Measurements from ENCODE around the gene C1orf232.

The C1orf232 gene

GRCh38 chr1:26168410-26169197 is at the start of gene C1orf232:
Gene C1orf232, minus strand, starts transcription at chr1:26168963. Its CDS starts 464 bp downstream, at chr1:26168499.
- Histone ChIP-seq H3K36me3 (peaks cover 0 to 4% (median 0%) of the 10 kb centered on the region in 3 donors), H3K4me3 (peak within 1 kb of the TSS; percentile 80), H3K27ac (peak within 1 kb of the TSS; percentile 64 to 79), H3K4me1 (peaks cover 0 to 32% (median 22%) of the 10 kb centered on the region in 4 donors), H3K27me3 (no peaks in the 10 kb centered on the region), H3K9me3 (no peaks in the 10 kb centered on the region)
- TF ChIP-seq CTCF (IDR thresholded peaks at IDR 0.05) = no peak
- no peak for DNase-seq
- intact Hi-C loops (cut with DNase I; ENCODE audit: low total_unique reads) = loop anchor here (1.0 kb wide), 1 partner anchor 22 kb away; no protein-coding TSS in a partner anchor

DNA sequence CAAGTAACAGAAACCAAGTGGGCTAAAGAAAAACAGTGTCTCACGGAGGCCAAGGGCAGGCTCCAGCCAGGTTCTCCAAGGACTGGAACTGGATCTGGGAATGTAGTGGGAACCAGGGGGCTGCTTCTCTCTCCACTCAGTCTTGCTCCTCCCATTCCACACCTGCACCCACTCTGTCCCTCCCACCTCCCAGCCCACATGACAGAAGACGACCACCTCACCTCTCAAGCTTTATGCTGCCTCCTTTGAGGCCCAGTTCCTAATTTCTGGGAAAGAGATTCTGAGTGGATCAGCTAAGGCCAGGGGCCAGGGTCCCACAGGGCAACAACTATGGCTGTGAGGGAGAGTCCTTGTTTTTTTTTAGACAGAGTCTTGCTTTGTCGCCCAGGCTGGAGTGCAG is 46.5 kb upstream of the C1orf232 start:
- peaks cover 0 to 4% (median 0%) of the 10 kb centered on the region in 4 donors for H3K4me1 ChIP-seq
- H3K27ac ChIP-seq = no peak overlapping the region

DNA sequence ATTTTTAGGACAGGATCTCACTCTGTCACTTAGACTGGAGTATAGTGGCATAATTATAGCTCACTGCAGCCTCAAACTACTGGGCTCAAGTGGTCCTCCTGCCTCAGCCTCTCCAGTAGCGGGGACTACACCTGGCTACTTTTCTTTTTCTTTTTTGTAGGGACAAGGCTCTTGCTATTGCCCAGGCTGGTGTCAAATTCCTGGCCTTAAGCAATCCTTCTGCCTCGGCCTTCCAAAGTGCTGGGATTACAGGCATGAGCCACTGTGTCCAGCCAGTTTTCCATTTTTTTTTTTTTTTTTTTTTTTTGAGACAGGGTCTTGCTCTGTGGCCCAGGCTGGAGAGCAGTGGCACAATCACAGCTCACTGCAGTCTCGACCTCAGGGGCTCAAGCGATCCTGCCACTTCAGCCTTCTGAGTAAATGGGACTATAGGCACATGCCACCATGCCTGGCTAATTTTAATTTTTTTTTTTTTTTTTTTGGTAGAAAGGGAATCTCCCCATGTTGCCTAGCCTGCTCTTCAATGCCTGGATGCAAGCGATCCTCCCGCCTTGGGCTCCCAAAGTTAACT is 44.7 kb upstream of the C1orf232 start:
- Histone ChIP-seq H3K27ac (no peak overlapping the region), H3K4me3 (no peak overlapping the region), H3K4me1 (no peaks in the 10 kb centered on the region), H3K9me3 (no peaks in the 10 kb centered on the region), H3K27me3 (peaks cover 0 to 4% of the 10 kb centered on the region in 2 donors), H3K36me3 (no peaks in the 10 kb centered on the region)
- TF ChIP-seq CTCF (IDR thresholded peaks at IDR 0.05) = no peak
- intact Hi-C loops (cut with DNase I; ENCODE audit: low total_unique reads) = no loop called here
- DNase-seq = no peak

More for the DNA sequence above, 46.5 kb upstream of the C1orf232 start:
- TF ChIP-seq CTCF (IDR thresholded peaks at IDR 0.05) = no peak
- intact Hi-C loops (cut with DNase I; ENCODE audit: low total_unique reads) = no loop called here
- H3K36me3 ChIP-seq = no peaks in the 10 kb centered on the region
- no peak overlapping the region for H3K4me3 ChIP-seq
- no peaks in the 10 kb centered on the region for H3K9me3 ChIP-seq
- DNase-seq = no peak
- H3K27me3 ChIP-seq = peaks cover 0 to 20% of the 10 kb centered on the region in 2 donors

DNA sequence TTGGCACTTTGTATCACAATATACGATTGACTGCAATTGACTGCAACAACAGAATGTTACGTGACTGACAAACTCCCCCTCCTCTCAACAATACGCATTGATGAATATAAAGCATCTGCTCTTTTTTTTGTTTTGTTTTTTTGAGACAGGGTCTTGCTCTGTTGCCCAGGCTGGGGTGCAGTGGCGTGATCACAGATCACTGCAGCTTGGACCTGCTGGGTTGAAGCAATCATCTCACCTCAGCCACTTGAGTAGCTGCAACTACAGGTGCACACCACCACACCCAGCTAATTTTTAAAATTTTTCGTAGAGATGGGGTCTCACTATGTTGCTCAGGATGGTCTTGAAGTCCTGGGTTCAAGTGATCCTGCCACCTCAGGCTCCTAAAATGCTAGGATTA is 44.0 kb upstream of the C1orf232 start:
- intact Hi-C loops (cut with DNase I; ENCODE audit: low total_unique reads) = no loop called here
- Histone ChIP-seq H3K36me3 (no peaks in the 10 kb centered on the region), H3K4me3 (no peak overlapping the region), H3K9me3 (no peaks in the 10 kb centered on the region), H3K27ac (no peak overlapping the region), H3K4me1 (no peaks in the 10 kb centered on the region), H3K27me3 (peaks cover 0 to 4% of the 10 kb centered on the region in 2 donors)
- DNase-seq = no peak
- TF ChIP-seq CTCF (IDR thresholded peaks at IDR 0.05) = no peak

GRCh38 chr1:26210147-26210870 is 41.5 kb upstream of the C1orf232 start:
- no peak for DNase-seq
- intact Hi-C loops (cut with DNase I; ENCODE audit: low total_unique reads) = no loop called here
- H3K27ac ChIP-seq = no peak overlapping the region

More at GRCh38 chr1:26210147-26210870, 41.5 kb upstream of the C1orf232 start:
- no peak for TF ChIP-seq CTCF (IDR thresholded peaks at IDR 0.05)
- Histone ChIP-seq H3K4me1 (no peaks in the 10 kb centered on the region), H3K36me3 (no peaks in the 10 kb centered on the region), H3K9me3 (no peaks in the 10 kb centered on the region), H3K4me3 (no peak overlapping the region), H3K27me3 (no peaks in the 10 kb centered on the region)
